KMS-11 (cell line): Measurements from ENCODE around the gene BLOC1S1.

ENCODE experiments used
- H2AFZ ChIP-seq: fragments of 200-600 bp; sonication (generic); 2 replicates; pipeline ENCODE4 v1.6.1; 2016; ENCODE audit warnings: antibody characterized with exemption, mixed run types, low read depth
- H3K27ac ChIP-seq: fragments of 200-600 bp; sonication (generic); 2 replicates; pipeline ENCODE4 v1.6.1; 2016; ENCODE audit warnings: mild to moderate bottlenecking, mixed run types
- H3K27me3 ChIP-seq: fragments of 200-600 bp; sonication (generic); 2 replicates; pipeline ENCODE4 v1.6.1; 2017; ENCODE audit warnings: mild to moderate bottlenecking, low read depth, mixed run types, moderate library complexity; ENCODE audit not compliant: insufficient read depth
- H3K36me3 ChIP-seq: fragments of 200-600 bp; sonication (generic); 2 replicates; pipeline ENCODE4 v1.6.1; 2017; ENCODE audit warnings: mild to moderate bottlenecking, mixed run types; ENCODE audit not compliant: insufficient read depth
- H3K4me1 ChIP-seq: fragments of 200-600 bp; sonication (generic); 2 replicates; pipeline ENCODE4 v1.6.1; 2016; ENCODE audit warnings: mild to moderate bottlenecking, low read depth, mixed run types; ENCODE audit not compliant: poor library complexity, severe bottlenecking
- H3K4me2 ChIP-seq: fragments of 200-600 bp; sonication (generic); 2 replicates; pipeline ENCODE4 v1.7.0; 2016; ENCODE audit warnings: mild to moderate bottlenecking, mixed run types
- H3K4me3 ChIP-seq: fragments of 200-600 bp; sonication (generic); IDR thresholded peaks from 2 replicates; pipeline ENCODE4 v1.6.1; 2017; ENCODE audit warnings: low read depth, low read length, mixed read lengths; ENCODE audit not compliant: insufficient read depth
- H3K79me2 ChIP-seq: fragments of 200-600 bp; sonication (generic); 2 replicates; pipeline ENCODE4 v1.6.1; 2016; ENCODE audit warnings: low read depth, mixed run types; ENCODE audit not compliant: insufficient read depth
- H3K9ac ChIP-seq: fragments of 200-600 bp; sonication (generic); 2 replicates; pipeline ENCODE4 v1.6.1; 2016; ENCODE audit warnings: mild to moderate bottlenecking, mixed run types
- H4K20me1 ChIP-seq: fragments of 200-600 bp; sonication (generic); 2 replicates; pipeline ENCODE4 v1.6.1; 2016; ENCODE audit warnings: mild to moderate bottlenecking, mixed run types; ENCODE audit not compliant: insufficient read depth
- TF ChIP-seq, protein P1 (sequence below): fragments of 200-600 bp; sonication (generic); conservative IDR thresholded peaks from 2 replicates; pipeline ENCODE4 v1.6.1; 2017; ENCODE audit warnings: low read depth, mild to moderate bottlenecking, antibody characterized with exemption, low read length, moderate library complexity, mixed read lengths

Gene BLOC1S1

DNA sequence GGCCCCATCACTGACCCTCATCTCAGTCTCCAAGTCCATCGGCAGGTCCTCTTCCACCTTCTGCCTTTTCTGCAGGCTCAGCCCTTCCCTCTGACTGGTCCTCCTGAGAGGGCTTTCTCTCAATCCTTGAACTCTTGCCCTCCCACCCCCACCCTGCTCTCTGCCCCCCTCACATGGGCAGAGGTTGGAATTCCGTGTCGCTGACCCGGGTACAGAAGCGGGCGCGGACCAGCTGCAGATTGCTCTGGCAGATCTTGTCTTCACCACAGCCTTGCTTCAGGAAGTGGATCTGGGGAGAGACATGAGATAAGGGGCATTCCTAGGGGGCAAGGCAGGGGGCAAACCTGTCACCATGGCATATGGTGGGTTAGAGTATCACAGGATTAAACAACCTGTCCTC, 20.5 kb upstream of the BLOC1S1 start:
- Histone ChIP-seq H3K79me2 (no peaks in the 10 kb centered on the region), H3K4me2 (no peak overlapping the region), H3K27me3 (peaks cover 6% of the 10 kb centered on the region; the same call in 1 of the 2 replicates), H3K4me3 (no peak overlapping the region), H3K27ac (no peak overlapping the region), H4K20me1 (no peaks in the 10 kb centered on the region), H3K36me3 (no peaks in the 10 kb centered on the region), H3K4me1 (peaks cover under 1% of the 10 kb centered on the region), H2AFZ (no peak overlapping the region), H3K9ac (no peak overlapping the region)
- TF ChIP-seq, protein P1, sequence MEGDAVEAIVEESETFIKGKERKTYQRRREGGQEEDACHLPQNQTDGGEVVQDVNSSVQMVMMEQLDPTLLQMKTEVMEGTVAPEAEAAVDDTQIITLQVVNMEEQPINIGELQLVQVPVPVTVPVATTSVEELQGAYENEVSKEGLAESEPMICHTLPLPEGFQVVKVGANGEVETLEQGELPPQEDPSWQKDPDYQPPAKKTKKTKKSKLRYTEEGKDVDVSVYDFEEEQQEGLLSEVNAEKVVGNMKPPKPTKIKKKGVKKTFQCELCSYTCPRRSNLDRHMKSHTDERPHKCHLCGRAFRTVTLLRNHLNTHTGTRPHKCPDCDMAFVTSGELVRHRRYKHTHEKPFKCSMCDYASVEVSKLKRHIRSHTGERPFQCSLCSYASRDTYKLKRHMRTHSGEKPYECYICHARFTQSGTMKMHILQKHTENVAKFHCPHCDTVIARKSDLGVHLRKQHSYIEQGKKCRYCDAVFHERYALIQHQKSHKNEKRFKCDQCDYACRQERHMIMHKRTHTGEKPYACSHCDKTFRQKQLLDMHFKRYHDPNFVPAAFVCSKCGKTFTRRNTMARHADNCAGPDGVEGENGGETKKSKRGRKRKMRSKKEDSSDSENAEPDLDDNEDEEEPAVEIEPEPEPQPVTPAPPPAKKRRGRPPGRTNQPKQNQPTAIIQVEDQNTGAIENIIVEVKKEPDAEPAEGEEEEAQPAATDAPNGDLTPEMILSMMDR, result no peak

DNA sequence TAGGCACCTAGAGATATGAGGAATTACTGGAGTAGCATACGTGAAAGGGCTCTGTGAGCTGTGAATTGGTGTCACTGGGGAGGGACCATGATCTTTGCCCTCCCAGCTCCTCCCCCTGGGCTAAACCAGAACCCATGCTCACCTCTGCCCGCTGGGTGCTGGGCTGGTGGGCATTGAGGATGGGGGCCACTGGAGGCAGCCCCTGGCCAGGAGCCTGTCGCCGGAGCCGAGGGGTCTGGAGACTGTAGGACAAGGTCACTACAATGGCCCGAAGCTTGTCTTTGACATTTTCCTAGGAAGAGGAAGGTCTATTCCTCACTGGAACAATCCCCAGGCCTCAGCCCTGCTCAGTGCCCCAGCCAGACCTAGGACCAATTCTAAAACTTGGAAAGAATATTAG, 19.7 kb upstream of the BLOC1S1 start:
- no peak overlapping the region for H2AFZ ChIP-seq
- peaks cover 6% of the 10 kb centered on the region; the same call in 1 of the 2 replicates for H3K27me3 ChIP-seq
- no peak overlapping the region for H3K4me2 ChIP-seq
- H4K20me1 ChIP-seq, result no peaks in the 10 kb centered on the region
- H3K9ac ChIP-seq, result no peak overlapping the region
- H3K4me1 ChIP-seq, result peaks cover 7% of the 10 kb centered on the region
- no peak overlapping the region for H3K27ac ChIP-seq
- no peaks in the 10 kb centered on the region for H3K79me2 ChIP-seq
- TF ChIP-seq, protein P1, result no peak
- no peaks in the 10 kb centered on the region for H3K36me3 ChIP-seq
- no peak overlapping the region for H3K4me3 ChIP-seq

DNA sequence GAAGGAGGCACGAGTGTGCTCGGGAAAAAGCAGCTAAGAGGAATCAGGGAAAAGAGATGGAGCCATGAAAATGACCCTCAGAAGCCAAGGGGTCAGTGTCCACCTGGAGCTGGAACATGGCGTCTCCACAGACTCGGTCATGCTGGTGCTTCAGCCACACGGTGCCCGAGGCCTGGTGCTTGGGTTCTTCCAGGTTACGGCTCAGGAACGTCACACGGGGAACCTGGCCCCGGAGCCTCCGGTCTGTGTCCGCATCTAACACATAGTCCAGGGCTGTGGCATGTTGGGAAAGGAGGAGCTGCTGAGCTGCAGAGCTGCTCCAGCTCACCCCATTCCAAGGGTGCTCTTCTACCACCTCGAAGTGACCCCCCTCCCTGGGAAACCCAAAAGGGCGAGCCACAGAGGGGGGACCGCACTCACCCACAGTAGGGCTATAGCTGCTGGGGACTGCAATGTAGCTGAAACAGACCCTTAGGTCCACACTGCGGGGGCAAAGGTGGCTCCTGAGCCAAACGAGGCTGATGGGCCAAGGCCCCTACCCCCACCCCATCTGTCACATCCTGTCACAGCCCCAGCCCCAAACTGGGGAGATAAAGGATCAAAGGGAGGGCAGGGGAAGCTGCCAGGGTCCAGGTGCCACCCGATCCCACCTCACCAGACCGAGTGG, 18.9 kb upstream of the BLOC1S1 start:
- TF ChIP-seq, protein P1, result no peak
- Histone ChIP-seq H3K27ac (no peak overlapping the region), H3K36me3 (no peaks in the 10 kb centered on the region), H3K4me1 (peaks cover 7% of the 10 kb centered on the region), H3K4me2 (no peak overlapping the region), H3K27me3 (peaks cover 6% of the 10 kb centered on the region; the same call in 1 of the 2 replicates), H3K79me2 (no peaks in the 10 kb centered on the region), H2AFZ (no peak overlapping the region), H3K9ac (no peak overlapping the region), H3K4me3 (no peak overlapping the region), H4K20me1 (no peaks in the 10 kb centered on the region)

DNA sequence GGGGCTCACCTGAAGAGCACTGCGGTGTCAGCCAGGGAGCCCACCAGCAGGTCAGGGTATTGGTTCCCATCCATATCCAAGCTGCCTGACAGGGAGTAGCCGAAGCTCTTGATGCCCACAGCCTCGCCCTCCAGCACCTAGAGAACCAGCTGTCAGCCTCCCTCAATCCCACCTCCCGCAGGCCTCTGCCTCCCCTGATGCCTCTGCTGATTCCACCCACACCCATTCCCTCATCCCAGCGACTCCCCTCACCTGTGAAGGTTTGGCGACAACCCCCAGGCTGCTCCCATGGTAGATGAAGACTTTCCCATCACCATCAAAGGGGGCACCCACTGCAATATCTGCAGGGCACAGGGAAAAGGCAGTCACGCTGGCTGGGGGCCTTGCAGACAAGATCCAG, 18.2 kb upstream of the BLOC1S1 start:
- H3K79me2 ChIP-seq, result no peaks in the 10 kb centered on the region
- H3K9ac ChIP-seq, result no peak overlapping the region
- H4K20me1 ChIP-seq, result no peaks in the 10 kb centered on the region
- peaks cover 6% of the 10 kb centered on the region; the same call in 1 of the 2 replicates for H3K27me3 ChIP-seq
- H3K4me2 ChIP-seq, result no peak overlapping the region
- H3K4me3 ChIP-seq, result no peak overlapping the region
- no peak overlapping the region for H3K27ac ChIP-seq
- H2AFZ ChIP-seq, result no peak overlapping the region
- peaks cover 7% of the 10 kb centered on the region for H3K4me1 ChIP-seq
- TF ChIP-seq, protein P1, result no peak
- no peaks in the 10 kb centered on the region for H3K36me3 ChIP-seq
